Stimulated activated memory B cell treated with anti-CD40 and anti-IgM and Interleukin-4, amounts not matched to agents 10 μg/mL and 1 μg/mL and 100 μg/mL, for 72 hours (primary cell): ENCODE data around the gene EEF1A2.
A peak's percentile ranks its signal among the peaks of the same experiment; 100 is the strongest.

Source experiments
- ATAC-seq: fragments of 150-1000 bp; cut with Tn5 transposase; 2 replicates; pipeline ENCODE4 v1.10.0; 2021
- H3K27ac Mint-ChIP-seq: one replicate; pipeline ENCODE4 v1.8.0; 2022; ENCODE audit warnings: mild to moderate bottlenecking, mixed read lengths
- H3K27me3 Mint-ChIP-seq: one replicate; pipeline ENCODE4 v1.8.0; 2022; ENCODE audit warnings: mixed read lengths
- H3K36me3 Mint-ChIP-seq: one replicate; pipeline ENCODE4 v1.8.0; 2022; ENCODE audit warnings: mixed read lengths
- H3K4me1 Mint-ChIP-seq: one replicate; pipeline ENCODE4 v1.8.0; 2022; ENCODE audit warnings: mixed read lengths
- H3K4me3 Mint-ChIP-seq: one replicate; pipeline ENCODE4 v1.8.0; 2022; ENCODE audit warnings: mild to moderate bottlenecking, moderate library complexity, mixed read lengths
- H3K9me3 Mint-ChIP-seq: one replicate; pipeline ENCODE4 v1.8.0; 2022; ENCODE audit warnings: mixed read lengths

Gene EEF1A2

GRCh38 chr20:63477944-63478343 lies 20.9 kb downstream of the EEF1A2 start:
- ATAC-seq: no peak
- H3K27ac Mint-ChIP-seq: no peak overlapping the region
- H3K36me3 Mint-ChIP-seq: no peaks in the 10 kb centered on the region
- no peak overlapping the region for H3K4me3 Mint-ChIP-seq
- no peaks in the 10 kb centered on the region for H3K9me3 Mint-ChIP-seq
- H3K4me1 Mint-ChIP-seq: peaks cover 18% of the 10 kb centered on the region
- peaks cover 97% of the 10 kb centered on the region for H3K27me3 Mint-ChIP-seq

- no peak overlapping the region for H3K27ac Mint-ChIP-seq
- no peak for ATAC-seq
- no peaks in the 10 kb centered on the region for H3K36me3 Mint-ChIP-seq
- H3K27me3 Mint-ChIP-seq: peaks cover 91% of the 10 kb centered on the region
- H3K9me3 Mint-ChIP-seq: no peaks in the 10 kb centered on the region
- peaks cover 19% of the 10 kb centered on the region for H3K4me1 Mint-ChIP-seq
- no peak overlapping the region for H3K4me3 Mint-ChIP-seq
These were observed 21.7 kb downstream of the EEF1A2 start for GRCh38 chr20:63477061-63477616.

GRCh38 chr20:63475209-63475608 lies 23.7 kb downstream of the EEF1A2 start:
- Mint-ChIP-seq H3K4me3 (no peak overlapping the region), H3K4me1 (peaks cover 19% of the 10 kb centered on the region), H3K36me3 (no peaks in the 10 kb centered on the region), H3K27ac (no peak overlapping the region), H3K27me3 (peaks cover 87% of the 10 kb centered on the region), H3K9me3 (no peaks in the 10 kb centered on the region)
- ATAC-seq: no peak

GRCh38 chr20:63473555-63474449 lies 25.1 kb downstream of the EEF1A2 start:
- no peaks in the 10 kb centered on the region for H3K36me3 Mint-ChIP-seq
- H3K4me1 Mint-ChIP-seq: peaks cover 19% of the 10 kb centered on the region
- no peak overlapping the region for H3K27ac Mint-ChIP-seq
- peaks cover 83% of the 10 kb centered on the region for H3K27me3 Mint-ChIP-seq
- peak; percentile 56 for ATAC-seq
- H3K4me3 Mint-ChIP-seq: peak overlapping the region; percentile 14
- no peaks in the 10 kb centered on the region for H3K9me3 Mint-ChIP-seq

GRCh38 chr20:63472862-63473390 lies 26.0 kb downstream of the EEF1A2 start:
- Mint-ChIP-seq H3K4me1 (peaks cover 19% of the 10 kb centered on the region), H3K4me3 (no peak overlapping the region), H3K9me3 (no peaks in the 10 kb centered on the region), H3K36me3 (no peaks in the 10 kb centered on the region), H3K27me3 (peaks cover 83% of the 10 kb centered on the region), H3K27ac (no peak overlapping the region)
- ATAC-seq: no peak

GRCh38 chr20:63471981-63472831 lies 26.7 kb downstream of the EEF1A2 start, which contains the start of gene KCNQ2:
TSS of gene KCNQ2 (minus strand) at chr20:63472655. CDS start at chr20:63472463, 192 bp downstream.
- H3K27me3 Mint-ChIP-seq: peaks cover 80% of the 10 kb centered on the region
- H3K36me3 Mint-ChIP-seq: no peaks in the 10 kb centered on the region
- no peaks in the 10 kb centered on the region for H3K9me3 Mint-ChIP-seq
- no peak within 1 kb of the TSS for H3K27ac Mint-ChIP-seq
- ATAC-seq: no peak
- peaks cover 19% of the 10 kb centered on the region for H3K4me1 Mint-ChIP-seq
- peak within 1 kb of the TSS; percentile 26 for H3K4me3 Mint-ChIP-seq

- Mint-ChIP-seq H3K4me1 (peaks cover 19% of the 10 kb centered on the region), H3K27me3 (peaks cover 80% of the 10 kb centered on the region), H3K9me3 (no peaks in the 10 kb centered on the region), H3K4me3 (no peak overlapping the region), H3K36me3 (no peaks in the 10 kb centered on the region), H3K27ac (no peak overlapping the region)
- ATAC-seq: no peak
These were observed 27.2 kb downstream of the EEF1A2 start for GRCh38 chr20:63471717-63471980.

- no peak for ATAC-seq
- Mint-ChIP-seq H3K4me1 (peaks cover 19% of the 10 kb centered on the region), H3K27ac (no peak overlapping the region), H3K36me3 (no peaks in the 10 kb centered on the region), H3K9me3 (no peaks in the 10 kb centered on the region), H3K4me3 (no peak overlapping the region), H3K27me3 (peaks cover 77% of the 10 kb centered on the region)
These were observed 27.7 kb downstream of the EEF1A2 start for GRCh38 chr20:63471002-63471716.

GRCh38 chr20:63470410-63470809 lies 28.5 kb downstream of the EEF1A2 start:
- H3K27me3 Mint-ChIP-seq: peaks cover 74% of the 10 kb centered on the region
- no peak overlapping the region for H3K27ac Mint-ChIP-seq
- no peaks in the 10 kb centered on the region for H3K9me3 Mint-ChIP-seq
- ATAC-seq: no peak
- no peak overlapping the region for H3K4me3 Mint-ChIP-seq
- H3K36me3 Mint-ChIP-seq: no peaks in the 10 kb centered on the region
- peaks cover 19% of the 10 kb centered on the region for H3K4me1 Mint-ChIP-seq

GRCh38 chr20:63469713-63470101 lies 29.2 kb downstream of the EEF1A2 start:
- Mint-ChIP-seq H3K4me3 (no peak overlapping the region), H3K36me3 (no peaks in the 10 kb centered on the region), H3K9me3 (no peaks in the 10 kb centered on the region), H3K4me1 (peaks cover 18% of the 10 kb centered on the region), H3K27me3 (peaks cover 74% of the 10 kb centered on the region), H3K27ac (no peak overlapping the region)
- ATAC-seq: no peak

- peaks cover 74% of the 10 kb centered on the region for H3K27me3 Mint-ChIP-seq
- no peak overlapping the region for H3K27ac Mint-ChIP-seq
- H3K36me3 Mint-ChIP-seq: no peaks in the 10 kb centered on the region
- ATAC-seq: no peak
- H3K9me3 Mint-ChIP-seq: no peaks in the 10 kb centered on the region
- H3K4me1 Mint-ChIP-seq: peaks cover 13% of the 10 kb centered on the region
- H3K4me3 Mint-ChIP-seq: no peak overlapping the region
These were observed 29.7 kb downstream of the EEF1A2 start for GRCh38 chr20:63469019-63469712.

GRCh38 chr20:63468421-63468820 lies 30.5 kb downstream of the EEF1A2 start:
- ATAC-seq: no peak
- Mint-ChIP-seq H3K4me1 (peaks cover 5% of the 10 kb centered on the region), H3K27ac (no peak overlapping the region), H3K4me3 (no peak overlapping the region), H3K9me3 (no peaks in the 10 kb centered on the region), H3K27me3 (peaks cover 74% of the 10 kb centered on the region), H3K36me3 (no peaks in the 10 kb centered on the region)

- ATAC-seq: no peak
- H3K27ac Mint-ChIP-seq: no peak overlapping the region
- peaks cover 77% of the 10 kb centered on the region for H3K27me3 Mint-ChIP-seq
- no peaks in the 10 kb centered on the region for H3K9me3 Mint-ChIP-seq
- H3K4me1 Mint-ChIP-seq: no peaks in the 10 kb centered on the region
- H3K36me3 Mint-ChIP-seq: no peaks in the 10 kb centered on the region
- H3K4me3 Mint-ChIP-seq: no peak overlapping the region
These were observed 31.4 kb downstream of the EEF1A2 start for GRCh38 chr20:63467294-63468083.

GRCh38 chr20:63466861-63467260 lies 32.0 kb downstream of the EEF1A2 start:
- Mint-ChIP-seq H3K4me1 (no peaks in the 10 kb centered on the region), H3K27me3 (peaks cover 81% of the 10 kb centered on the region), H3K4me3 (no peak overlapping the region), H3K9me3 (no peaks in the 10 kb centered on the region), H3K36me3 (no peaks in the 10 kb centered on the region), H3K27ac (no peak overlapping the region)
- ATAC-seq: no peak
